Large intestine (tissue), 3 donors: Measurements from ENCODE around the gene USP3. TPM values are rescaled to one million over a fixed set of nuclear protein-coding genes. Genes with fewer than 3 reads are reported as not detected.
A peak's percentile ranks its signal among the peaks of the same experiment; 100 is the strongest.

Experiments
- DNase-seq, 2 donors: peaks; one replicate each; pipeline versions ENCODE4 v3.0.0 to v3.0.0-alpha.2; 2013
- H3K27ac ChIP-seq: one replicate; pipeline ENCODE4 v1.5.1; 2013; ENCODE audit warnings: low read length
- H3K27me3 ChIP-seq: 2 replicates; pipeline ENCODE4 v1.6.1; 2013; ENCODE audit warnings: low read length; ENCODE audit not compliant: control insufficient read depth, insufficient read depth
- H3K36me3 ChIP-seq: 2 replicates; pipeline ENCODE4 v1.6.1; 2013; ENCODE audit warnings: low read length; ENCODE audit not compliant: control insufficient read depth, insufficient read depth
- H3K4me1 ChIP-seq: one replicate; pipeline ENCODE4 v1.6.1; 2013; ENCODE audit warnings: low read length; ENCODE audit not compliant: control insufficient read depth, insufficient read depth
- H3K4me3 ChIP-seq: one replicate; pipeline ENCODE4 v1.5.1; 2013; ENCODE audit warnings: low read length
- H3K9me3 ChIP-seq: one replicate; pipeline ENCODE4 v1.6.1; 2013; ENCODE audit warnings: mild to moderate bottlenecking, low read depth, low read length, moderate library complexity; ENCODE audit not compliant: control insufficient read depth
- WGBS: methylation state at CpG from one replicate; pipeline ENCODE4 v1.1.5; 2013; ENCODE audit warnings: low lambda C conversion rate; ENCODE audit not compliant: insufficient coverage; 5-methylcytosine and 5-hydroxymethylcytosine counted together
- polyA plus RNA-seq: library from polyadenylated mRNA; unstranded; fragments of 120-200 nt; gene quantifications from one replicate; pipeline ENCODE4 v1.2.1, GENCODE V29; 2013

USP3 gene
- polyA plus RNA-seq, 1 donor, result 32.7 TPM

GRCh38 chr15:63599401-63600000, 95.1 kb downstream of the USP3 start:
- no peaks in the 10 kb centered on the region for H3K27me3 ChIP-seq
- H3K27ac ChIP-seq, result peak overlapping the region; percentile 85
- peak in 1 of 2 donors; percentile 62 for DNase-seq
- no CpG with 5 or more reads among the region's 19 CpGs for WGBS
- H3K4me3 ChIP-seq, result peak overlapping the region; percentile 45
- no peaks in the 10 kb centered on the region for H3K9me3 ChIP-seq
- H3K4me1 ChIP-seq, result peaks cover 40% of the 10 kb centered on the region
- no peaks in the 10 kb centered on the region for H3K36me3 ChIP-seq

- DNase-seq, result no peak
- H3K4me3 ChIP-seq, result peak overlapping the region; percentile 45
- no peaks in the 10 kb centered on the region for H3K9me3 ChIP-seq
- H3K27me3 ChIP-seq, result no peaks in the 10 kb centered on the region
- H3K36me3 ChIP-seq, result peaks cover under 1% of the 10 kb centered on the region
- peak overlapping the region; percentile 85 for H3K27ac ChIP-seq
- no CpG with 5 or more reads among the region's 26 CpGs for WGBS
- H3K4me1 ChIP-seq, result peaks cover 40% of the 10 kb centered on the region
Observed at GRCh38 chr15:63600001-63600615, 95.7 kb downstream of the USP3 start.

GRCh38 chr15:63600616-63601025, 96.2 kb downstream of the USP3 start:
- Histone ChIP-seq H3K9me3 (no peaks in the 10 kb centered on the region), H3K36me3 (peaks cover 6% of the 10 kb centered on the region), H3K27ac (peak overlapping the region; percentile 90), H3K4me1 (peaks cover 40% of the 10 kb centered on the region), H3K27me3 (no peaks in the 10 kb centered on the region), H3K4me3 (peak overlapping the region; percentile 79)
- DNase-seq, result peak; percentile 95 to 97
- no CpG with 5 or more reads among the region's 60 CpGs for WGBS

- Histone ChIP-seq H3K36me3 (peaks cover 7% of the 10 kb centered on the region), H3K27ac (peak overlapping the region; percentile 90), H3K4me3 (peak overlapping the region; percentile 79), H3K4me1 (peaks cover 40% of the 10 kb centered on the region), H3K9me3 (no peaks in the 10 kb centered on the region), H3K27me3 (no peaks in the 10 kb centered on the region)
- no CpG with 5 or more reads among the region's 63 CpGs for WGBS
- peak in 1 of 2 donors; percentile 63 for DNase-seq
Observed at GRCh38 chr15:63601026-63601703, 96.8 kb downstream of the USP3 start.

- no peaks in the 10 kb centered on the region for H3K27me3 ChIP-seq
- H3K36me3 ChIP-seq, result peaks cover 12% of the 10 kb centered on the region
- peak overlapping the region; percentile 79 for H3K4me3 ChIP-seq
- H3K27ac ChIP-seq, result peak overlapping the region; percentile 90
- WGBS, result no CpG with 5 or more reads among the region's 9 CpGs
- peaks cover 37% of the 10 kb centered on the region for H3K4me1 ChIP-seq
- no peaks in the 10 kb centered on the region for H3K9me3 ChIP-seq
- DNase-seq, result peak in 1 of 2 donors; percentile 81
Observed at GRCh38 chr15:63601704-63602185, 97.4 kb downstream of the USP3 start.

GRCh38 chr15:63602595-63602994, 98.2 kb downstream of the USP3 start:
- DNase-seq, result no peak
- H3K9me3 ChIP-seq, result no peaks in the 10 kb centered on the region
- H3K36me3 ChIP-seq, result peaks cover 16% of the 10 kb centered on the region
- 100% methylated on average over 1 of the region's 3 CpGs for WGBS
- no peak overlapping the region for H3K4me3 ChIP-seq
- no peaks in the 10 kb centered on the region for H3K27me3 ChIP-seq
- peaks cover 29% of the 10 kb centered on the region for H3K4me1 ChIP-seq
- H3K27ac ChIP-seq, result no peak overlapping the region

- Histone ChIP-seq H3K9me3 (no peaks in the 10 kb centered on the region), H3K27ac (no peak overlapping the region), H3K36me3 (peaks cover 26% of the 10 kb centered on the region), H3K27me3 (no peaks in the 10 kb centered on the region), H3K4me3 (no peak overlapping the region), H3K4me1 (peaks cover 19% of the 10 kb centered on the region)
- no CpG with 5 or more reads among the region's 4 CpGs for WGBS
- no peak for DNase-seq
Observed at GRCh38 chr15:63603516-63603915, 99.1 kb downstream of the USP3 start.

GRCh38 chr15:63604281-63604680, 99.9 kb downstream of the USP3 start:
- Histone ChIP-seq H3K4me3 (no peak overlapping the region), H3K27ac (no peak overlapping the region), H3K9me3 (no peaks in the 10 kb centered on the region), H3K36me3 (peaks cover 31% of the 10 kb centered on the region), H3K4me1 (peaks cover 12% of the 10 kb centered on the region), H3K27me3 (no peaks in the 10 kb centered on the region)
- WGBS, result no CpG with 5 or more reads among the region's 2 CpGs
- no peak for DNase-seq

- WGBS, result no CpG with 5 or more reads among the region's 3 CpGs
- peaks cover 35% of the 10 kb centered on the region for H3K36me3 ChIP-seq
- DNase-seq, result no peak
Observed at GRCh38 chr15:63605036-63605435, 100.6 kb downstream of the USP3 start.

GRCh38 chr15:63605816-63606215, 101.4 kb downstream of the USP3 start:
- no peaks in the 10 kb centered on the region for H3K9me3 ChIP-seq
- H3K4me3 ChIP-seq, result no peak overlapping the region
- H3K36me3 ChIP-seq, result peaks cover 35% of the 10 kb centered on the region
- no peaks in the 10 kb centered on the region for H3K27me3 ChIP-seq
- peaks cover 10% of the 10 kb centered on the region for H3K4me1 ChIP-seq
- H3K27ac ChIP-seq, result no peak overlapping the region
- no CpG with 5 or more reads among the region's 7 CpGs for WGBS
- DNase-seq, result no peak

More at GRCh38 chr15:63605036-63605435, 100.6 kb downstream of the USP3 start:
- Histone ChIP-seq H3K27ac (no peak overlapping the region), H3K9me3 (no peaks in the 10 kb centered on the region), H3K4me3 (no peak overlapping the region), H3K4me1 (peaks cover 8% of the 10 kb centered on the region), H3K27me3 (no peaks in the 10 kb centered on the region)
